ENCODE data around the gene SDR42E2. TPM values are rescaled to one million over a fixed set of nuclear protein-coding genes. Genes with fewer than 3 reads are reported as not detected.
"Not testable (repeated sequence)": the region's sequence is repeated elsewhere in the genome, so short reads cannot be mapped to it uniquely, and the experiment has no call there.

Gene SDR42E2
- total RNA-seq (2014; rRNA removed; shearing (Covaris generic)) = 0.04 TPM in 1 of 2 replicates, not detected in the other

DNA sequence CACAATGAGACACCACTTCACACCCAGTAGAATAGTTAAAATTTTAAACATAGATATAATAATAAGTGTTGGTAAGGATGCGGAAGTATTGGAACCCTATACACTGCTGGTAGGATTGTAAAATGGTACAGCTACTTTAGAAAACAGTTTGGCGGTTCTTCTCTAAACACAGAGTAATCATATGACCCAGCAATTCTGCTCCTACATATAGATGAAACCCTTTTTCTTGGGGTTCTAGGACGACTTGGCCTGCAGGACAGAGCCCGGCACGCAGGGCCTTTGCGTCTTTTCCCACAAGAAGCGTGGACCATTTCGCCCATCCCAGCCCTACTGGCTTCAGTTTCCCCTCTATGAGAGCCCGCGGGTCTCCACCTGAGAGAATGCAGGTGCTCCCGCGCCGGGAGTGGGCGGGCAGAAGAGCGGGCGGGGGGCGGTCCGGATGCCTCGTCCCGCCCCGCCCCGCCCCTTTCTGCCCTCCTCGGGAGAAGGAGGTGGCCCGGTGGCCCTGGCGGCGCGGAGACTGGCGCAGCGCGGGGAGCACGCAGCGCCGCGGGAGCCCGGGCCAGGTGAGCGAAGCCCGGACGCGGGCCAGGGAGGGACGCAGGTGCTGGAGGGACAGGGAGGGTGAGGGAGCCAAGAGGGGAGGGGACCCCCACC is at the start of gene SDR42E2:
SDR42E2 (plus strand) TSS at position 508 of the 657 bp plus-strand sequence. CDS start 3,077 bp downstream, outside the sequence.
- Histone ChIP-seq H3K27me3 (ENCODE audit: control insufficient read depth, insufficient read depth, low read length) (peaks cover 29% of the 10 kb centered on the region), H3K4me3 (ENCODE audit: insufficient read depth, low read depth, low read length) (peak within 1 kb of the TSS; percentile 58), H3K36me3 (replicated peaks; ENCODE audit: control insufficient read depth, insufficient read depth, low read length) (no peaks in the 10 kb centered on the region)
- peak; percentile 99 for DNase-seq

DNA sequence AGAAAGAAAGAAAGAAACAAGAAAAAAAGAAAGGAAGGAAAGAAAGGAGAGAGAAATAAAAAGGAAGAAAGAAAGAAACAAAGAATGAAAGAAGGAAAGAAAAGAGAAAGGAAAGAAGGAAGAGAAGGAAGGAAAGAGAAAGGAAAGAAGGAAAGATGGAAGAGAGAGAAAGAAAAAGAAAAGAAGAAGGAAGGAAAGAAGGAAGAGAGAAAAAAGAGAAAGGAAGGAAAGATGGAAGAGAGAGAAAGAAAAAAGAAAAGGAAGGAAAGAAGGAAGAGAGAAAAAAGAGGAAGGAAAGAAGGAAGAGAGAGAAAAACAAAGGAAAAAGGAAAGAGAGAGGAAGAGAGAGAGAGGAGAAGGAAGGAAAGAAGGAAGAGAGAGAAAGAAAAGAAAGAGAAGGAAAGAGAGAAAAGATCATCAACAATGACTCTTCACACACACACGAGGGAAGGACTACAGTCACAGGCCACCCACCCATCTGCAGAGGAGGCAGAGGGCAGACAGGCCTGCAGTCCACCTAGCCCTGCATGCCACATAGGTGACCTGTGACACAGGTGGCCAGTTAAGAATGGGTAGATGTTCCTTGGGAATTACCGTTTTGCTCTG is 46.1 kb upstream of the SDR42E2 start:
- Histone ChIP-seq H3K36me3 (replicated peaks; ENCODE audit: control insufficient read depth, insufficient read depth, low read length) (no peaks in the 10 kb centered on the region), H3K27me3 (ENCODE audit: control insufficient read depth, insufficient read depth, low read length) (no peaks in the 10 kb centered on the region), H3K4me3 (ENCODE audit: insufficient read depth, low read depth, low read length) (no peak overlapping the region)
- no peak for DNase-seq

DNA sequence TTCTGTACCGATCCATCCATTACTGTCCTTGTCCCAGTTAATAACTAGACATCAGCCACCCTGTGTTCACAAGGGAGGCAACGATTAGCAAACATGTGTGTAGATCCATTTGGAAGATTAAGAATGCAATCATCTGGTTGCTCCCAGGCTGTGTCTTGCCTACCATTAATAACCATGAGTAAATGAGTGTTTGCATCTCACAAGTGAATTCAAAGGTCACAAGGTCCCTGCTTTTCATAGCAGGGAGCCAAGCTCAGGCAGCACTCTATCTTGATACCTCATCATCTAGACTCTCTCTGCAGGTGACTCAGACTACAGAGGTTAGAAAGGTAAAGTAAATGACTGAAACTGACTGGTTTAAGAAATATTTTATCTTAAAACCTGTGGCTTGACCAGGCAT is 44.7 kb upstream of the SDR42E2 start:
- DNase-seq = no peak
- H3K27me3 ChIP-seq (ENCODE audit: control insufficient read depth, insufficient read depth, low read length) = no peaks in the 10 kb centered on the region
- H3K36me3 ChIP-seq (replicated peaks; ENCODE audit: control insufficient read depth, insufficient read depth, low read length) = no peaks in the 10 kb centered on the region
- H3K4me3 ChIP-seq (ENCODE audit: insufficient read depth, low read depth, low read length) = no peak overlapping the region

DNA sequence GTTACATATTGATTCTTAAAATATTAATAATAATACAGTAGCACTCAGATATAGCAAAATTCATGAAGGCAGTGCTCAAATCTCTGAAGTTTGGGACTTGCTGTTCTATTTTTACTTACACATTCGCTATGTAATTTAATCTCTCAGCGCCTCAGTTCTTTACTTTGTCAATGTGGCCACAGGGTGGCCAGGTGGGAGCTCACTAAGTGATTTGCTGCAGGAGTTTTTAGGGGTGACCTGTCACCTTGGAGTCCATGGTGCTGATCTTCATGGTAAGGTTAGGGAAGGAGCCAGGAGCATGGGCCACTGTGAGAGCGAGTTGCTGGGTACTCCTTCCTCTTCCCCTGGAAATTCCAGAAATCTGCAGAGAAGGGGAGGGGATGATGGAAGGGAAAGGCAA is 41.9 kb upstream of the SDR42E2 start:
- no peaks in the 10 kb centered on the region for H3K36me3 ChIP-seq (replicated peaks; ENCODE audit: control insufficient read depth, insufficient read depth, low read length)
- H3K4me3 ChIP-seq (ENCODE audit: insufficient read depth, low read depth, low read length) = no peak overlapping the region
- no peaks in the 10 kb centered on the region for H3K27me3 ChIP-seq (ENCODE audit: control insufficient read depth, insufficient read depth, low read length)
- DNase-seq = peak; percentile 58

DNA sequence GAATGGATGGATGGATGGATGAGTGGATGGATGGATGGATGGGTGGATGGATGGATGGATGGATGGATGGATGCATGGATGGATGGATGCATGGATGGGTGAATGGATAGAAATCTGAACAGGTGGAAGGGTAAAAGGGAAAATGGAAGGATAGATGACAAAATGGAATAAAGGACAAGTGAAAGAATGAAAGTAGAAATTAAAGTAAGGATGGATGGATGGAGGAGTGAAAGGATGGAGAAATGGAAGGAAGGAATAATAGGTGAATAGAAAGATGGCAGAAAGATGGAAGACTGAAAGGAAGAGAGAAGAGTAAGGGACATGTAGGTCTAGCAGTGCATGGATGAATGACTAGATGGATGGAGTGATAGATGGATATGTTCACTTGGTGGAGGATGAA is 40.1 kb upstream of the SDR42E2 start:
- Histone ChIP-seq H3K27me3 (ENCODE audit: control insufficient read depth, insufficient read depth, low read length) (no peaks in the 10 kb centered on the region), H3K36me3 (replicated peaks; ENCODE audit: control insufficient read depth, insufficient read depth, low read length) (no peaks in the 10 kb centered on the region)

DNA sequence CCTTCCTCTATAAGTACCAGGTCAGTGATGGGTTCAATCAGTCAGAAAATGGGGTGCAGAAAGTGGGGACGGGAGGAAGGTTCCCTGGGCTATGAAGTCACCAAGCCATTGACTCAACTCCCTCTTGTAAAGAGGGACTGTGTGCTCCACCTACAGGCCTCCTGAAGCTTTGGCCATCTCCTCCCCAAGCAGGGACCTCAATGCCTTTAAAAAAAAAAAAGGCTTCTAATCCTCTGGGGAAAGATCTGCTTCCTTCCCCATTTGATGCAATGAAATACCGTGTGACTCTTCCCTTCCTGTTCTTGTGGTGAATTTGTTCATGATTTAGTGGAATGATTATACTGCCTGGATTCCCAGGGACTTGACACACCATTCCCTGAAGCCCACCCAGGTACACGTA is 39.2 kb upstream of the SDR42E2 start:
- H3K4me3 ChIP-seq (ENCODE audit: insufficient read depth, low read depth, low read length) = no peak overlapping the region
- DNase-seq = peak; percentile 66
- no peaks in the 10 kb centered on the region for H3K27me3 ChIP-seq (ENCODE audit: control insufficient read depth, insufficient read depth, low read length)
- no peaks in the 10 kb centered on the region for H3K36me3 ChIP-seq (replicated peaks; ENCODE audit: control insufficient read depth, insufficient read depth, low read length)

More for the DNA sequence above, 40.1 kb upstream of the SDR42E2 start:
- no peak overlapping the region for H3K4me3 ChIP-seq (ENCODE audit: insufficient read depth, low read depth, low read length)
- no peak for DNase-seq

DNA sequence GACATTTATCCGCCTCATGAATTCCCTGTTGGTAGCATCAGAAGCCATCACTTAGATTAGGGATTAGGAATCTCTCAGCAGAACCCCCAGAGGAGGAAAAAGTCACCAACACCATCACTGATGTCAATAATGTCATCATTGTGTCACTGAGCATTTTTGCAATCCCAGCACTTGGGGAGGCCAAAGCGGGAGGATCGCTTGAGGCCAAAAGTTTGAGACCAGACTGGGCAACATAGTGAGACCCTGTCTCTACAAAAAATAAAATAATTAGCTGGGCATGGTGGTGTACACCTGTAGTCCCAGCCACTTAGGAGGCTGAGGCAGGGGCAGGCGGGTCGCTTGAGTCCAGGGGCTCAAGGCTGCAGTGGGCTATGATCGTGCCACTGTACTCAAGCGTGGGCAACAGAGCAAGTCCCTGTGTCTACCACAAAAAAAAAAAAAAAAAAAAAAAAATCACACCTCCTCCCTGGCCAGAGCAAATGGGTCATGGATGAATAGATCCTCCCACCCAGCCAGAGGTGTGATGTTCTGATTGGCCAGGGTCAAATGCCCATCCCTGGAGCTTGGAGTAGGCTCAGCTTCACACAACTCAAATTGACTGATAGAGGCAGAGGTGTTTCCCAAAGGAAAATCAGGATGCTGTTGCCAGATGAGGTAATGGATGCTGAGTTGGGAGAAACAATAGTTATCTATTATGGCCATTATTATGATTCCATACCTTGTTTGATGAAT is 38.4 kb upstream of the SDR42E2 start:
- H3K4me3 ChIP-seq (ENCODE audit: insufficient read depth, low read depth, low read length) = no peak overlapping the region
- peak; percentile 71 for DNase-seq
- H3K36me3 ChIP-seq (replicated peaks; ENCODE audit: control insufficient read depth, insufficient read depth, low read length) = no peaks in the 10 kb centered on the region
- no peaks in the 10 kb centered on the region for H3K27me3 ChIP-seq (ENCODE audit: control insufficient read depth, insufficient read depth, low read length)

DNA sequence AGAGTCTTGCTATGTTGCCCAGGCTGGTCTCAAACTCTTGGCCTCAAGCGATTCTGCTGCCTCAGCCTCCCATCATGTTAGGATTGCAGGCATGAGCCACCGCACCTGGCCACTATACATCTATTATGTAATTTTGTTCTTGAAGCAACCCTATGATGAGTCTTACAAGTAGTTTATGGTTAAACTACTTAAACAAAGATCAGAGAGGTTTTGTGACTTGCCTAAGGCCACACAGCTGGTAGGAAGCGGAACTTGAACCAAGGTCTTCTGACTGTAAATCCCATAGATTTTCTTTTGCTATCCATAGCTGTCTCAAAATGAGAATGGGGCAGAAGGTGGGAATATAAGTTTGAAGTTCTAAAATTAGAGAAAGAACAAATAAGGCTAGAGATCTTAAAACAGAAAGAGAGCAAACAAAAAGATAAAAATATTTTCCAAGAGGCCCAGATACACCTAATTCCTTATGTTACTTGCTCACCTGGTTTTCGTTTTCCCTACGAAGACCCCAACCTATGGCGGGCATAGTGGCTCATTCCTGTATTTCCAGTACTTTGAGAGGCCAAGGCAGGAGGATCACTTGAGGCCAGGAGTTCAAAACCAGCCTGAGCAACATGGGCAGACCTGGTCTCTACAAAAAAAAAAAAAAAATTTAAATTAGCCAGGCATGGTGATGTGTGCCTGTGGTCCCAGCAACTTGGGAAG is 37.6 kb upstream of the SDR42E2 start:
- Histone ChIP-seq H3K36me3 (replicated peaks; ENCODE audit: control insufficient read depth, insufficient read depth, low read length) (no peaks in the 10 kb centered on the region), H3K4me3 (ENCODE audit: insufficient read depth, low read depth, low read length) (no peak overlapping the region), H3K27me3 (ENCODE audit: control insufficient read depth, insufficient read depth, low read length) (no peaks in the 10 kb centered on the region)
- no peak for DNase-seq

DNA sequence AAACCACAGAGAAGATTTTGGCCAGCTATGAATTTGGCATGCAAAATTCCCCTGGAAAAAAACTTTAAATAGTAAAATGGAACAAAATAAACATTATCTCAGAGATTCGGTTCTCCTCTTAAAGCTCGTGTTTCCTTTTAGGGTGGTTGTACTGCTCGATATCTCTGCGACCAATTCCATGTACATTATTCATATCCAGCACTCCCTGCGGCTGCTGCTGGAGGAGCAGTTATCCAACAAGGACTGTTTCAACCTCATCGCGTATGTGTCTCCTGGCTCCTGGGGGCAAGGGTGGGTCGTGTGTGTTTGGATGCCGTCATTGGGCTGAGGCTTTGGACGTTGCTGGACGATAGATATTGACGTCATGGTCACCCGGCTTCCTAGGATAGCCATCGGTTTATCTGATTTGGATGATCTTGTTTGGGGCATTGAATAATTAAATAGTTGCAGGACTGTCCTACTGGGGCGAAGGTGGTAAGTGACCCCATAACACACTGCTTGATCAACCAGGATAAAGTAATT is 36.2 kb upstream of the SDR42E2 start:
- H3K36me3 ChIP-seq (replicated peaks; ENCODE audit: control insufficient read depth, insufficient read depth, low read length) = no peaks in the 10 kb centered on the region
- no peaks in the 10 kb centered on the region for H3K27me3 ChIP-seq (ENCODE audit: control insufficient read depth, insufficient read depth, low read length)
- no peak for DNase-seq
- no peak overlapping the region for H3K4me3 ChIP-seq (ENCODE audit: insufficient read depth, low read depth, low read length)

DNA sequence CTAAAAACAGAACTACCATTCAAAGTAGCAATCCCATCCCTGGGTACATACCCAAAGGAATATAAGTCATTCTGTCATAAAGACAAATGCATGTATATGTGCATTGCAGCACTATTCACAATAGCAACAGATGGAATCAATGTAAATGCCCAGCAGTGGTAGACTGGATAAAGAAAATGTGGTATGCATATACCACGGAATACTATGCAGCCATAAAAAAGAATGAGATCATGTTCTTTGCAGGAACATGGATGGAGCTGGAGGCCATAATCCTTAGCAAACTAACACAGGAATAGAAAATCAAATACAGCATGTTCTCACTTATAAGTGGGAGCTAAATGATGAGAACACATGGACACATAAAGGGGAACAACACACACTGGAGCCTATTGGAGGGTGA is 33.8 kb upstream of the SDR42E2 start:
- DNase-seq; H3K4me3 ChIP-seq (ENCODE audit: insufficient read depth, low read depth, low read length); H3K27me3 ChIP-seq (ENCODE audit: control insufficient read depth, insufficient read depth, low read length); H3K36me3 ChIP-seq (replicated peaks; ENCODE audit: control insufficient read depth, insufficient read depth, low read length): not testable (repeated sequence)

DNA sequence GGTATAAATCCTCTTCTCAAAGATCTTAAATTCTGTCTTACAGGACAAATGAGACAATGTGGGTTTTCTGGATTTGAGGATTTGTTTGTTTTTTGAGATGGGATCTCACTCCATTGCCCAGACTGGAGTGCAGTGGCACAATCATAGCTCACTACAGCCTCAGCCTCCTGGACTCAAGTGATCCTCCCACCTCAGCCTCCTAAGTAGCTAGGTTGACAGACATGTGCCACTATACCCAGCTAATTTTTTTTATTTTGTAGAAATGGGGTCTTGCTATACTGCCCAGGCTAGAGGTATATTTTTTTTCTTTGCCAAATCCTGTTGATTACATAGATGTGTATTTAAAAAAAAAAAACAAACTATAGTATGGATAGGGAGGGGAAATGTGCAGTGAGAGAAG is 31.8 kb upstream of the SDR42E2 start:
- no peak overlapping the region for H3K4me3 ChIP-seq (ENCODE audit: insufficient read depth, low read depth, low read length)
- H3K36me3 ChIP-seq (replicated peaks; ENCODE audit: control insufficient read depth, insufficient read depth, low read length) = no peaks in the 10 kb centered on the region
- no peak for DNase-seq
- no peaks in the 10 kb centered on the region for H3K27me3 ChIP-seq (ENCODE audit: control insufficient read depth, insufficient read depth, low read length)

DNA sequence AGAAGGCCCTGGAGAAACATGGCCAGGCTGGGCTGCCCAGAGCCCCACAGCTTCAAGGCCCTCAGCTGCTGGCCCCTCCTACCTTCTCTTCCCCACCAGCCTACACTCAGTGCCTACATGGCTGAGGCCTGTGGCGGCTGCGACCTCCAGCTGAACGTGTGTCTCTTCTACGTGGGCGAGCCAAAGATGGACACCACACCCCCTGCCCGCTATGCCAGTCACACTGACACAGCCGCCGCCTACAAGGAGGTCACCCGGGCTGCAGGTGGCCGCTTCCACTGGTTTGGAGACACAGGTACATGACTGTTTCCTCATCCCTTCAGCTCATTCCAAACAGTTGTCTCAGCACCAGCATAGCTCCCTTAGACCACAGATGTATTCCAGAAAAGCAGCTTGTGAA is 29.5 kb upstream of the SDR42E2 start:
- Histone ChIP-seq H3K36me3 (replicated peaks; ENCODE audit: control insufficient read depth, insufficient read depth, low read length) (no peaks in the 10 kb centered on the region), H3K4me3 (ENCODE audit: insufficient read depth, low read depth, low read length) (no peak overlapping the region), H3K27me3 (ENCODE audit: control insufficient read depth, insufficient read depth, low read length) (no peaks in the 10 kb centered on the region)
- no peak for DNase-seq

DNA sequence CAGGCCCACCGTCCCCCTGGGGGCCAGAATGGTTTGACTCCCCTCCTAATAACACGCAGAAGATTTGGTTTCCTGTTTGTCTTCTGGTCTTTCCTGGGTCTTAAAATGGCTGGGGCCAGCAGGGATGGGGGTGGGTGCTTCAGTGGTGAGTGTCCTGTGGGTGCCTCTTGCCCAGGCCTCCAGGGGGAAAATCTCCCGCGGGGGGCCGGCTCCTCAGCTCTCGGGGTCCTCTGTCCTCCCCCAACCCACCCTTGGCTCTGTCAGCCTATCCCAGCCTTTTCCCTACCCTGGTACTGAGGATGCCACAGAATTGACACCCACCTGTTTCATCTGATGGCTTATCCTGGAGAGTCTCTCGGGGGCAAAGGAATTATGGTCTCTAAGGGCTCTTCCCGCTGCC is 23.8 kb upstream of the SDR42E2 start:
- Histone ChIP-seq H3K27me3 (ENCODE audit: control insufficient read depth, insufficient read depth, low read length) (no peaks in the 10 kb centered on the region), H3K4me3 (ENCODE audit: insufficient read depth, low read depth, low read length) (no peak overlapping the region), H3K36me3 (replicated peaks; ENCODE audit: control insufficient read depth, insufficient read depth, low read length) (no peaks in the 10 kb centered on the region)
- DNase-seq = no peak

DNA sequence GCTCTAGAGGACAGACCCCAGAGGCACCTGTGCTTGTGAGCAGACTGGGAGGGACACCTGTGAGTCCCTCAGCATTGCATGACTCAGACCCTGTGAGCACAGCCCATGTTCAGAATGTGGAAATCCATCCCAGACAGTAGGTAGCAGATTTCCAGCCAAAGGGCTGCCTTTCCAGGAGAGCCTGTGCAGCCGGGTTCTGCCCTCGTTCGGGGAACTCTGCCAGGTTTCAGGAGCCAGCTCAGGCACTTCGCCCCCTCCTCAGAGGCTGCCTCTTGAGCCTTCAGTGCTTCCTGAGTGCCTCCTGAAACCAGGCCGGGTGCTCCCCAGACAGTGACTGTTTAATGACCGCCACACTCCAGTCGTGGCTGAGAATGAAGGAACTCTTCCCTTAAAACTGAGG is 23.3 kb upstream of the SDR42E2 start:
- DNase-seq = no peak
- Histone ChIP-seq H3K36me3 (replicated peaks; ENCODE audit: control insufficient read depth, insufficient read depth, low read length) (no peaks in the 10 kb centered on the region), H3K4me3 (ENCODE audit: insufficient read depth, low read depth, low read length) (no peak overlapping the region), H3K27me3 (ENCODE audit: control insufficient read depth, insufficient read depth, low read length) (no peaks in the 10 kb centered on the region)

All from H7 (cell line).